Parathyroid adenoma (tissue), 2 donors: ENCODE results near the gene HDAC4.

Source experiments
- H2AFZ ChIP-seq: fragments of 300-600 bp; sonication (generic); one replicate; pipeline ENCODE4 v1.7.0; 2017; ENCODE audit warnings: antibody characterized with exemption, mild to moderate bottlenecking
- H3K27ac ChIP-seq: fragments of 300-600 bp; sonication (generic); one replicate; pipeline ENCODE4 v1.7.0; 2017
- H3K27me3 ChIP-seq: fragments of 300-600 bp; sonication (generic); one replicate; pipeline ENCODE4 v1.7.0; 2017; ENCODE audit warnings: low read length; ENCODE audit not compliant: control insufficient read depth, insufficient read depth
- H3K36me3 ChIP-seq: fragments of 300-600 bp; sonication (generic); one replicate; pipeline ENCODE4 v1.7.0; 2017; ENCODE audit warnings: low read length; ENCODE audit not compliant: control insufficient read depth, insufficient read depth
- H3K4me1 ChIP-seq: fragments of 300-600 bp; sonication (generic); one replicate; pipeline ENCODE4 v1.7.0; 2017; ENCODE audit warnings: control low read depth
- H3K4me2 ChIP-seq: fragments of 300-600 bp; sonication (generic); one replicate; pipeline ENCODE4 v1.7.0; 2017; ENCODE audit warnings: low read length
- H3K4me3 ChIP-seq: fragments of 300-600 bp; sonication (generic); one replicate; pipeline ENCODE4 v1.7.0; 2017; ENCODE audit warnings: low read depth, low read length
- H3K79me2 ChIP-seq: fragments of 300-600 bp; sonication (generic); one replicate; pipeline ENCODE4 v1.7.0; 2017; ENCODE audit warnings: control low read depth
- H3K9ac ChIP-seq: fragments of 300-600 bp; sonication (generic); one replicate; pipeline ENCODE4 v1.7.0; 2017; ENCODE audit warnings: mild to moderate bottlenecking
- H3K9me3 ChIP-seq: fragments of 300-600 bp; sonication (generic); one replicate; pipeline ENCODE4 v1.7.0; 2017; ENCODE audit warnings: low read length; ENCODE audit not compliant: control insufficient read depth
- TF ChIP-seq, protein P1 (sequence below): fragments of 300-600 bp; sonication (generic); IDR thresholded peaks from one replicate; pipeline ENCODE4 v1.7.0; 2017; ENCODE audit warnings: antibody characterized with exemption, mild to moderate bottlenecking
- donor health status: primary hyperparathyroidism.

Gene HDAC4

DNA sequence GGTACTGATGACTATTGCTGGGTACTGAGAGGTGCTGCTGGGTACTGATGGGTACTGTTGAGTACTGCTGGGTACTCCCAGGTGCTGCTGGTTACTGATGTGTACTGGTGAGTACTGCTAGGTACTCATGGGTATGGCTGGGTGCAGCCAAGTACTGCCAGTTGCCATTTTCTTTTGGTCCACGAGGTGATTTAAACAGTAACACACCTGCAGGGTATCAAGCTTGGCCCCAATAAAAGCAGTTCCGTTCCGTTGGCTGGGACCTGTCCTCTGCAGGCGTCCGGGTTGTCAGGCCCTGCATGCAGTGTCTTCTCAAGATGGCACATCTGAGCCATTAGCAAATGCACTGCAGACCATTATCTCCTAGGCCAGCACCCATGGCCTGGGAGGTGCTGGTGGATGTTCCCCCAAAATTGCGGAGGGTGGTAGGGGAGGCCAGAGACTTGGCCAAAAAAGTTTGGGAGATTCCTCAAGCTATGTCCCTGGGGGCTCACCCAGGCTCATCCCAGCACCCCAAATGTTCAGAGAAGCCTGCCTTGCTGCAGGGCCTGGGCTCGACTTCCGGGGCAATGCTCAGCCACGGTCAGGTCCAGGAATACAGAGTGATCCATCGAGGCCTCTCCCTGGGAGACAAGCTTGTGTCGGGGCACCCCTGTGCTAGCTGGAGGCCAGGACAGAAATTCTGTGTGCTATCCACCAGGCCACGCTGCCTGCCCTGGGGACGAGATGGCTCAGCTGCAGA is 387.7 kb downstream of the HDAC4 start:
- H3K4me2 ChIP-seq, result no peak overlapping the region
- no peak overlapping the region for H3K4me3 ChIP-seq
- H3K9ac ChIP-seq, result no peak overlapping the region
- TF ChIP-seq, protein P1, sequence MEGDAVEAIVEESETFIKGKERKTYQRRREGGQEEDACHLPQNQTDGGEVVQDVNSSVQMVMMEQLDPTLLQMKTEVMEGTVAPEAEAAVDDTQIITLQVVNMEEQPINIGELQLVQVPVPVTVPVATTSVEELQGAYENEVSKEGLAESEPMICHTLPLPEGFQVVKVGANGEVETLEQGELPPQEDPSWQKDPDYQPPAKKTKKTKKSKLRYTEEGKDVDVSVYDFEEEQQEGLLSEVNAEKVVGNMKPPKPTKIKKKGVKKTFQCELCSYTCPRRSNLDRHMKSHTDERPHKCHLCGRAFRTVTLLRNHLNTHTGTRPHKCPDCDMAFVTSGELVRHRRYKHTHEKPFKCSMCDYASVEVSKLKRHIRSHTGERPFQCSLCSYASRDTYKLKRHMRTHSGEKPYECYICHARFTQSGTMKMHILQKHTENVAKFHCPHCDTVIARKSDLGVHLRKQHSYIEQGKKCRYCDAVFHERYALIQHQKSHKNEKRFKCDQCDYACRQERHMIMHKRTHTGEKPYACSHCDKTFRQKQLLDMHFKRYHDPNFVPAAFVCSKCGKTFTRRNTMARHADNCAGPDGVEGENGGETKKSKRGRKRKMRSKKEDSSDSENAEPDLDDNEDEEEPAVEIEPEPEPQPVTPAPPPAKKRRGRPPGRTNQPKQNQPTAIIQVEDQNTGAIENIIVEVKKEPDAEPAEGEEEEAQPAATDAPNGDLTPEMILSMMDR, result no peak
- no peak overlapping the region for H2AFZ ChIP-seq
- H3K27me3 ChIP-seq, result no peaks in the 10 kb centered on the region
- H3K27ac ChIP-seq, result no peak overlapping the region
- no peaks in the 10 kb centered on the region for H3K36me3 ChIP-seq
- no peaks in the 10 kb centered on the region for H3K4me1 ChIP-seq
- H3K79me2 ChIP-seq, result no peaks in the 10 kb centered on the region
- no peaks in the 10 kb centered on the region for H3K9me3 ChIP-seq

DNA sequence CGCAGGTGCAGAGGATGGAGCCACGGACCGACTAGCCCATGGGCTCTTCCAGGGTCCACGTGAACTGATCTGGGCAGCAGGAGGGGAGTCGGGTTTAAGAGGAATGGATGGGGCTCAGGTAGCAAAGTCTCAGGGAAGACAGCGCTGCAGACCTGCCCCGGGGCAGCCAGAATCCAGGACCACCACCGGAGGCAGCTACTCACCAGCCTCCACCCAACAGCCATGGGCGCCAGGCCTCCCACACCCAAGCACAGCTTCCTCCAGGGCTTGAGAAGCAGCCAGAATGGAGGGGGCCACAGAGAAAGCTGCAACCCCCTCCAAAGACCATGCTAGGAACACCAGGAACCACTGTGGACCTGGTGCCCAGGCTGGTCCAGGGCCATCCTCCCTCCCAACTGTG is 388.6 kb downstream of the HDAC4 start:
- TF ChIP-seq, protein P1, result no peak
- Histone ChIP-seq H3K4me2 (no peak overlapping the region), H3K4me1 (no peaks in the 10 kb centered on the region), H3K9me3 (no peaks in the 10 kb centered on the region), H3K4me3 (no peak overlapping the region), H3K79me2 (no peaks in the 10 kb centered on the region), H2AFZ (no peak overlapping the region), H3K27ac (no peak overlapping the region), H3K9ac (no peak overlapping the region), H3K36me3 (no peaks in the 10 kb centered on the region), H3K27me3 (no peaks in the 10 kb centered on the region)

DNA sequence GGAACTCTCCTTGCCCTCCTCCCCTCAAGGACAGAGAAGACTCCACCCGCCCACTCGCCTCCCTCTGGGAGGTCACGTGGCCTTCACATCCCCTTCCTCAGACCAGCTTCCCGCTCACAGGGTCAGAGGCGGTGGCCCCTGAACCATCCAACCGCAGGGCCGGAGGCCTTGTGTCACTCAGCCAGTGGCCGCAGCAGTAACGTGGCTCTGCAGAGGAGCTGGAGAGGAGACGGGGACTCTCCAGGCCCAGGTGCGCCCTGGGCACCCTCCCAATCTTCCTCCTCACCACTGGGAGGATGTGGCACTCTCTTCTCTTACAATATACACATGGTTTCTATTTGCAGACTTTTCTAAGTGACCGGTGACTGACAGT is 391.2 kb downstream of the HDAC4 start:
- no peak overlapping the region for H2AFZ ChIP-seq
- H3K4me3 ChIP-seq, result no peak overlapping the region
- H3K27ac ChIP-seq, result no peak overlapping the region
- no peaks in the 10 kb centered on the region for H3K27me3 ChIP-seq
- no peaks in the 10 kb centered on the region for H3K79me2 ChIP-seq
- TF ChIP-seq, protein P1, result no peak
- no peak overlapping the region for H3K4me2 ChIP-seq
- no peaks in the 10 kb centered on the region for H3K9me3 ChIP-seq
- no peaks in the 10 kb centered on the region for H3K4me1 ChIP-seq
- H3K36me3 ChIP-seq, result no peaks in the 10 kb centered on the region
- H3K9ac ChIP-seq, result no peak overlapping the region

DNA sequence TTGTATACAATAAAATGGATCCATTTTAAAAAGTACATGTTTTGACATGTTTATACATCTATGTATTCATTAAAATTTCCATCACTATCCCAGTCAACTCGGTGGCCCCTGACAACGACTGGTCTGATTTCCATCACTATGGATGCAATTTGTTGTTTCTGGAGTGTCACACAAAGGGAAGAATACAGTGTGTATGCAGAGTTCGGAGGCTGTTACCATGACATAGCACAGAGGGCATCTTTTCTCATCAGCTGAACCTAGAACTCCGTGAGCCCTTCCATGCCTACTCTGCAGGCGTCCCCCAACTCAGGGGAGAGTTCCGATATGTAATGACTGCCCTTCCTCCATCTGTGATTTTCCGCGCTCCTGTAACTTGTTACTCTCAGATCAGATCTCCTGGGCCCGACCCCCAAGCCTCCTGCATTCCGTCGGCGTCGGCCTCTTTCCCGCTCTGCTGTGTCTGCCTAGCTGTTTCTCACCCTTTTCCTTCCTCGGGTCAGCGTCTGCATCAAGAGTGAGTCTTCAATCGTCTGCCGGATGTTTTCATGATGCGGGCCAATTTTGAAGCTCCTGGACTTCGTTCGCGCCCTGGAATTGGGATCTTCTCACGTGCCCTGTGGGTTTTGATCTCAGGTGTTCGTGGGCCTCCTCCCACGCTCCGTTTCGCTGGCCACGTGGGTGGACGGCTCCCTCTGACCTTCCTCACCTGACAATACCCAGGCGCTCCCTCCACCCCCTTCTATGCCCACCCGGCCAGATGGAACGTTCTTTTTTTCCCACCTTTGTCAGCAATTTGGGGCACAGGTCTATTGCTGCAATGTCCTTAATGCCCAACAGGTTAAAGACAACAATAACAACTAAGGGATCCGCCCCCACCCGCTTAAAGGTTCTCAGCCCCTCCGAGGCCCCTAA is 391.9 kb downstream of the HDAC4 start:
- Histone ChIP-seq H3K4me3 (no peak overlapping the region), H3K9me3 (no peaks in the 10 kb centered on the region), H3K4me1 (no peaks in the 10 kb centered on the region), H2AFZ (no peak overlapping the region), H3K4me2 (no peak overlapping the region), H3K27me3 (no peaks in the 10 kb centered on the region), H3K79me2 (no peaks in the 10 kb centered on the region), H3K9ac (no peak overlapping the region), H3K27ac (no peak overlapping the region), H3K36me3 (no peaks in the 10 kb centered on the region)
- TF ChIP-seq, protein P1, result no peak
